ENCODE measurements around the gene CIPC.

CIPC gene

GRCh38 chr14:77157740-77158139 is 59.7 kb downstream of the CIPC start:
- Histone ChIP-seq H3K4me1 (ENCODE audit: insufficient read depth, insufficient read length) (peaks cover 13% of the 10 kb centered on the region), H3K9me3 (ENCODE audit: insufficient read depth, low read length) (no peaks in the 10 kb centered on the region), H3K36me3 (ENCODE audit: insufficient read depth, insufficient read length, low read length) (no peaks in the 10 kb centered on the region), H3K9ac (ENCODE audit: insufficient read length, low read depth) (peak overlapping the region; percentile 56), H3K4me3 (ENCODE audit: insufficient read length, low read depth) (no peak overlapping the region), H3K27me3 (ENCODE audit: insufficient read depth, insufficient read length) (no peaks in the 10 kb centered on the region)
- TF ChIP-seq ZNF274 (IDR thresholded peaks at IDR 0.05; ENCODE audit: low read depth, low read length) (no peak), SUZ12 (IDR thresholded peaks at IDR 0.05; ENCODE audit: extremely low read depth, insufficient read depth, insufficient read length) (no peak), YY1 (IDR thresholded peaks at IDR 0.05; ENCODE audit: insufficient read depth, insufficient read length) (no peak)
- no peak for DNase-seq (ENCODE audit: low read depth, low spot score)

GRCh38 chr14:77158175-77158881 is 60.3 kb downstream of the CIPC start:
- Histone ChIP-seq H3K36me3 (ENCODE audit: insufficient read depth, insufficient read length, low read length) (no peaks in the 10 kb centered on the region), H3K27me3 (ENCODE audit: insufficient read depth, insufficient read length) (no peaks in the 10 kb centered on the region), H3K9ac (ENCODE audit: insufficient read length, low read depth) (peak overlapping the region; percentile 56), H3K4me3 (ENCODE audit: insufficient read length, low read depth) (no peak overlapping the region), H3K9me3 (ENCODE audit: insufficient read depth, low read length) (no peaks in the 10 kb centered on the region), H3K4me1 (ENCODE audit: insufficient read depth, insufficient read length) (peaks cover 13% of the 10 kb centered on the region)
- TF ChIP-seq ZNF274 (IDR thresholded peaks at IDR 0.05; ENCODE audit: low read depth, low read length): no peak
- TF ChIP-seq YY1 (IDR thresholded peaks at IDR 0.05; ENCODE audit: insufficient read depth, insufficient read length): no peak
- TF ChIP-seq SUZ12 (IDR thresholded peaks at IDR 0.05; ENCODE audit: extremely low read depth, insufficient read depth, insufficient read length): no peak
- no peak for DNase-seq (ENCODE audit: low read depth, low spot score)

- H3K9me3 ChIP-seq (ENCODE audit: insufficient read depth, low read length): no peaks in the 10 kb centered on the region
- H3K36me3 ChIP-seq (ENCODE audit: insufficient read depth, insufficient read length, low read length): no peaks in the 10 kb centered on the region
- no peak for DNase-seq (ENCODE audit: low read depth, low spot score)
- H3K9ac ChIP-seq (ENCODE audit: insufficient read length, low read depth): peak overlapping the region; percentile 39
- no peaks in the 10 kb centered on the region for H3K27me3 ChIP-seq (ENCODE audit: insufficient read depth, insufficient read length)
- TF ChIP-seq SUZ12 (IDR thresholded peaks at IDR 0.05; ENCODE audit: extremely low read depth, insufficient read depth, insufficient read length): no peak
- TF ChIP-seq YY1 (IDR thresholded peaks at IDR 0.05; ENCODE audit: insufficient read depth, insufficient read length): no peak
- no peak for TF ChIP-seq ZNF274 (IDR thresholded peaks at IDR 0.05; ENCODE audit: low read depth, low read length)
- H3K4me3 ChIP-seq (ENCODE audit: insufficient read length, low read depth): no peak overlapping the region
- peaks cover 13% of the 10 kb centered on the region for H3K4me1 ChIP-seq (ENCODE audit: insufficient read depth, insufficient read length)
Measured at GRCh38 chr14:77158882-77159255, 60.8 kb downstream of the CIPC start.

GRCh38 chr14:77161011-77161410 is 63.0 kb downstream of the CIPC start:
- Histone ChIP-seq H3K9me3 (ENCODE audit: insufficient read depth, low read length) (no peaks in the 10 kb centered on the region), H3K4me1 (ENCODE audit: insufficient read depth, insufficient read length) (peaks cover 10% of the 10 kb centered on the region), H3K27me3 (ENCODE audit: insufficient read depth, insufficient read length) (no peaks in the 10 kb centered on the region), H3K9ac (ENCODE audit: insufficient read length, low read depth) (no peak overlapping the region), H3K4me3 (ENCODE audit: insufficient read length, low read depth) (no peak overlapping the region), H3K36me3 (ENCODE audit: insufficient read depth, insufficient read length, low read length) (no peaks in the 10 kb centered on the region)
- TF ChIP-seq SUZ12 (IDR thresholded peaks at IDR 0.05; ENCODE audit: extremely low read depth, insufficient read depth, insufficient read length): no peak
- TF ChIP-seq YY1 (IDR thresholded peaks at IDR 0.05; ENCODE audit: insufficient read depth, insufficient read length): no peak
- TF ChIP-seq ZNF274 (IDR thresholded peaks at IDR 0.05; ENCODE audit: low read depth, low read length): no peak
- no peak for DNase-seq (ENCODE audit: low read depth, low spot score)

Measured in NT2/D1 (cell line).